Measurements from ENCODE around the gene EXPH5.
"Not testable (repeated sequence)": the region's sequence is repeated elsewhere in the genome, so short reads cannot be mapped to it uniquely, and the experiment has no call there.

DNA sequence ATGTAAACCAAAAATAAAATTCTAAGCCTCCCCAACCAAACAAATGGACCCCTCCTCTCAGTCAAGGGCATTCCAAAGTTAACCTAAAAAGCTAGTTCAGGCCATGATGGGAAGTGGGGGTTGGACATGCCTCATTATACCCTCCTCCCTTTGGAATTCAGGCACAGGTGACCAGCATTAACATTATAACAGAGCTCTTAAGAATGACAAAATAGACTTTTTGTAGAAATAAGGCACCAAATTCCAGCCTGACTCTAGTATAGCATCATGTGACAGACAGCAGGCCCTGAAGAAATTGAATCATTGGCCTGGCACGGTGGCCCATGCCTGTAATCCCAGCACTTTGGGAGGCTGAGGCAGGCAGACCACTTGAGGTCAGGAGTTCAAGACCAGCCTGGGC, 48.2 kb upstream of the EXPH5 start:
- not testable (repeated sequence) for TF ChIP-seq CTCF (conservative IDR thresholded peaks at IDR 0.05 in 1 of 2, IDR thresholded peaks at IDR 0.05 in 1 of 2; ENCODE audit: extremely low read depth in 1 of 2, insufficient read depth in 1 of 2, low read depth in 1 of 2, low read length in 2 of 2); EZH2 (IDR thresholded peaks at IDR 0.05; ENCODE audit: borderline replicate concordance, low read length)

All from mammary epithelial cell (primary cell).